OCI-LY7 (cell line): ENCODE measurements around the gene GNB1. TPM values are rescaled to one million over a fixed set of nuclear protein-coding genes. Genes with fewer than 3 reads are reported as not detected.

Source experiments
- BruUV-seq: library from RNA; stranded (reverse); fragments of 400-500 nt; replicated peaks from 2 replicates; lab custom pipeline; 2021; lab: Mats Ljungman, UMichigan
- CTCF ChIA-PET: fragments of 300-600 bp; sonication (Branson Sonifier 250); formaldehyde crosslinking; loops from one replicate; lab custom pipeline; 2022; ENCODE audit warnings: antibody characterized with exemption; ENCODE audit not compliant: unreplicated experiment; lab: Charles Lee
- POLR2A ChIA-PET: fragments of 300-600 bp; sonication (Branson Sonifier 250); formaldehyde crosslinking; loops from one replicate; lab custom pipeline; 2022; ENCODE audit warnings: antibody characterized with exemption; lab: Charles Lee
- DNase-seq: peaks from one replicate; pipeline ENCODE4 v3.0.0-alpha.2; 2015; ENCODE audit warnings: low spot score
- H2AFZ ChIP-seq: fragments of 200-600 bp; sonication (generic), shearing (Covaris generic); 2 replicates; pipeline ENCODE4 v1.6.1; 2014; ENCODE audit warnings: mild to moderate bottlenecking, antibody characterized with exemption, low read length, moderate library complexity
- H3K27ac ChIP-seq: fragments of 200-600 bp; sonication (generic); 2 replicates; pipeline ENCODE4 v1.5.1; 2014; ENCODE audit warnings: mixed run types, low read depth, mild to moderate bottlenecking, moderate library complexity, low read length, inconsistent platforms; ENCODE audit not compliant: poor library complexity, severe bottlenecking
- H3K36me3 ChIP-seq: fragments of 200-600 bp; sonication (generic); 2 replicates; pipeline ENCODE4 v1.6.1; 2014; ENCODE audit warnings: mild to moderate bottlenecking, antibody characterized with exemption, low read length, moderate library complexity, mixed read lengths; ENCODE audit not compliant: insufficient read depth
- H3K4me1 ChIP-seq: fragments of 200-600 bp; sonication (generic); 2 replicates; pipeline ENCODE4 v1.5.1; 2014; ENCODE audit warnings: mild to moderate bottlenecking, low read length; ENCODE audit not compliant: insufficient read depth, poor library complexity, severe bottlenecking
- H3K4me2 ChIP-seq: fragments of 200-600 bp; sonication (generic); 2 replicates; pipeline ENCODE4 v1.6.1; 2014; ENCODE audit warnings: mild to moderate bottlenecking, low read length
- H3K4me3 ChIP-seq: fragments of 200-600 bp; sonication (generic); 2 replicates; pipeline ENCODE4 v1.5.1; 2014; ENCODE audit warnings: mild to moderate bottlenecking, low read depth, low read length; ENCODE audit not compliant: poor library complexity, severe bottlenecking
- H3K79me2 ChIP-seq: fragments of 200-600 bp; sonication (generic); 2 replicates; pipeline ENCODE4 v1.6.1; 2016; ENCODE audit warnings: low read depth, mild to moderate bottlenecking, low read length, moderate library complexity, mixed read lengths; ENCODE audit not compliant: insufficient read depth
- H3K9me2 ChIP-seq: fragments of 200-600 bp; sonication (generic); 2 replicates; pipeline ENCODE4 v1.6.1; 2016; ENCODE audit warnings: mild to moderate bottlenecking, low read length, mixed read lengths; ENCODE audit not compliant: insufficient read depth
- H3K9me3 ChIP-seq: fragments of 200-600 bp; sonication (generic); 2 replicates; pipeline ENCODE4 v1.6.1; 2014; ENCODE audit warnings: mild to moderate bottlenecking, mixed run types, low read length, mixed read lengths
- H4K20me1 ChIP-seq: fragments of 200-600 bp; sonication (generic); 2 replicates; pipeline ENCODE4 v1.6.1; 2014; ENCODE audit warnings: mild to moderate bottlenecking, antibody characterized with exemption, low read length, moderate library complexity, mixed read lengths; ENCODE audit not compliant: insufficient read depth
- CTCF ChIP-seq: fragments of 200-600 bp; sonication (generic); conservative IDR thresholded peaks from 2 replicates; pipeline ENCODE4 v1.5.1; 2014; ENCODE audit warnings: mild to moderate bottlenecking, antibody characterized with exemption, low read length, moderate library complexity, mixed read lengths
- EZH2phosphoT487 ChIP-seq: fragments of 200-600 bp; sonication (generic); IDR thresholded peaks from 2 replicates; pipeline ENCODE4 v1.6.1; 2018; ENCODE audit warnings: low read depth, borderline replicate concordance, mild to moderate bottlenecking, mixed run types, antibody characterized with exemption, low read length, moderate library complexity, mixed read lengths
- intact Hi-C: fragments of 100-400 bp; cut with micrococcal nuclease; formaldehyde crosslinking; loops from one replicate; pipeline ENCODE4 v1.10.0; 2022; ENCODE audit not compliant: unreplicated experiment
- total RNA-seq, 2 experiments: library from RNA; depleted of rRNA in 1 of 2; stranded (reverse); fragments of >200 nt in 1 of 2; shearing (Covaris generic) in 1 of 2; gene quantifications; 2 replicates each; pipeline ENCODE4 v1.2.3, GENCODE V29; 2014 to 2022

Gene GNB1
- total RNA-seq, 2 experiments from 2014 or later: 101 to 502 TPM

DNA sequence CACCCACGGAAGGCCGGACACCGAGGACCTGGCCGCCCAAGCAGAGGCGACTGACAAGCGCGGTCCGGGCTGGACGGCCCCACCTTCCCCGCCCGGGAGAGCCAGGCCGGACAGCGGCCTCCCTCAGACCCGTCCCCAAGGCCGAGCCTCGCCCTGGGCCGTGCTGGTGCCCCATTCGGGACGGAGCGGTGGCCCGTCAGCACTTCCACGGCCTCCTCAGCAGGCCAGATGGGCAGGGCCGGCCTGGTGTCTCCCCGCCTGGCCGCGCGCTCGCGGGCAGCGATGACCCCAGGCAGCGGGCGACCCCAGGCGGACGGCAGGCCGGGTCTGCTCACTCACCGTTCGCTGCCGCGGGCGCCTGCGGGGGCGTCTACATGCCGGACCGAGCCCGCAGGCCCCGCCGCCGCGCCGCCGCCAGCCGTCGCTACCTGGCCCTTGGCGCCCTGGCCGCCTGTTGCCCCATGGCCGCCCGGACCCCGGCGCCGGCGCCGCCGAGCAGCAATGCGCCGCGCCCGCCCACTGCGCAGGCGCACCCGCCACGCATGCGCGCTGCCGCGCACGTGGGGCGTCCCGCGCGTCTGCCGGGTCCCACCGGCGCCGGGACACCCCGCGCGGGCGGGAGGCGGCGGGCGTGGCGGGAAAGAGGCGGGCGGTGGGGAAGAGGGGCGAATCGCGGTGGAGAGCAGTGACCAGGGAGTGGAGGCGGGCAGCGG lies 112.8 kb downstream of the GNB1 start, which contains the start of gene NADK:
Gene NADK, minus strand, starts transcription at position 521 of the 713 bp plus-strand sequence. CDS start 13,064 bp downstream, outside the sequence.
- Histone ChIP-seq H3K4me2 (peak within 1 kb of the TSS; percentile 99), H3K79me2 (peaks cover 50% of the 10 kb centered on the region), H2AFZ (no peak within 1 kb of the TSS), H3K4me1 (peaks cover 71% of the 10 kb centered on the region), H3K4me3 (peak within 1 kb of the TSS; percentile 97), H4K20me1 (peaks cover 8% of the 10 kb centered on the region), H3K27ac (peak within 1 kb of the TSS; percentile 96), H3K9me2 (no peaks in the 10 kb centered on the region), H3K9me3 (no peaks in the 10 kb centered on the region), H3K36me3 (peaks cover 35% of the 10 kb centered on the region)
- POLR2A ChIA-PET: interaction anchor here (0.6 to 1.2 kb wide), 3 partner anchors 8 to 94 kb away, joined by 3 read pairs; no protein-coding TSS in a partner anchor
- no TSS peak for BruUV-seq
- DNase-seq: peak; percentile 84
- CTCF ChIA-PET: no interaction called here
- intact Hi-C loops: loop anchor here (2.0 kb wide), 2 partner anchors 55 to 117 kb away; no protein-coding TSS in a partner anchor
- TF ChIP-seq CTCF: no peak
- no peak for TF ChIP-seq EZH2phosphoT487

DNA sequence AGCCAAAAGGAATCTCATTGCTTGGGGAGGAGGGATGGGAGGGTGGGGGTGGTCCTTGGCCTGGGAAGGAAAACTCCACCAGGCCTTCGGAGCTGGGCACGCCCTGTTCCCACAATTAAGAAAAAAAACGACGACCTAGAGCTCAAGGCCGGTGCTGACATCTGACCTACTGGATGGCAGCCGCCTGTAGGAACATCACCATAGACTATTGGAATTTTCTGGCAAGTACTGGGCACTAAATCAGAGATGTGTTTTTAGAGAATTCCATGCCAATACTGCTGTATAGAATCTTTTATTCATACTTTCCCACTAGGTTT lies 113.3 kb downstream of the GNB1 start:
- no peak overlapping the region for H2AFZ ChIP-seq

More for the DNA sequence above, 113.3 kb downstream of the GNB1 start:
- Histone ChIP-seq H3K36me3 (peaks cover 41% of the 10 kb centered on the region), H3K79me2 (peaks cover 56% of the 10 kb centered on the region), H3K9me2 (no peaks in the 10 kb centered on the region), H4K20me1 (peaks cover 8% of the 10 kb centered on the region), H3K4me3 (peak overlapping the region; percentile 97), H3K4me2 (peak overlapping the region; percentile 99), H3K4me1 (peaks cover 65% of the 10 kb centered on the region), H3K27ac (peak overlapping the region; percentile 96), H3K9me3 (peaks cover 4% of the 10 kb centered on the region; the same call in 1 of the 2 replicates)
- intact Hi-C loops: no loop called here
- no TSS peak for BruUV-seq
- ChIA-PET CTCF (no interaction called here), POLR2A (interaction anchor here (0.6 to 1.7 kb wide), 6 partner anchors 9 to 131 kb away, joined by 3 to 6 read pairs (median 4); no protein-coding TSS in a partner anchor)
- peak; percentile 23 for DNase-seq
- TF ChIP-seq CTCF (no peak), EZH2phosphoT487 (no peak)
